ENCODE measurements around the gene PDLIM3.

PDLIM3 gene

DNA sequence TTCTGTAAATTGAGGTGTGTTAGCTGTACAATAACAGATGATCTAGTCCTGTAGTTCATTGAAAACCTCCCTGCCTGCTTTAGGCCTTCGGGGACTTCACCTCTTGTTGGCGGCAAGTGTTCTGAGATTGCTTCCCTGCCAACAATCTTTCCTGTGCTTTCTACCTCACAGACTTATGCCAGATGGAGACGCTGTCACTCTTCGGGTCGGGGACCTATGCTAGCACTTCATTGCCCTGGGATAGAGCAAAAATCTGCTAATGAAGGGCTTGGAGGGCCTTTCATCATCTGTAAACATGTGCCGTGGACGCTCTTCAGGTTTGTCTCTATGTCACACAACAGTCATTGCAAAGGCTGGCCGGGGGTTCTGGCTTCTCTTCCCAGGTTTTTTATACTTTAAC, 4.7 kb upstream of the PDLIM3 start:
- Mint-ChIP-seq H3K27ac (no peak overlapping the region), H3K27me3 (ENCODE audit: low read depth) (peaks cover 14% of the 10 kb centered on the region), H3K4me3 (no peak overlapping the region), H3K36me3 (ENCODE audit: low read depth) (no peaks in the 10 kb centered on the region), H3K4me1 (peaks cover 11% of the 10 kb centered on the region), H3K9me3 (no peaks in the 10 kb centered on the region)
- TF ChIP-seq, protein P1, sequence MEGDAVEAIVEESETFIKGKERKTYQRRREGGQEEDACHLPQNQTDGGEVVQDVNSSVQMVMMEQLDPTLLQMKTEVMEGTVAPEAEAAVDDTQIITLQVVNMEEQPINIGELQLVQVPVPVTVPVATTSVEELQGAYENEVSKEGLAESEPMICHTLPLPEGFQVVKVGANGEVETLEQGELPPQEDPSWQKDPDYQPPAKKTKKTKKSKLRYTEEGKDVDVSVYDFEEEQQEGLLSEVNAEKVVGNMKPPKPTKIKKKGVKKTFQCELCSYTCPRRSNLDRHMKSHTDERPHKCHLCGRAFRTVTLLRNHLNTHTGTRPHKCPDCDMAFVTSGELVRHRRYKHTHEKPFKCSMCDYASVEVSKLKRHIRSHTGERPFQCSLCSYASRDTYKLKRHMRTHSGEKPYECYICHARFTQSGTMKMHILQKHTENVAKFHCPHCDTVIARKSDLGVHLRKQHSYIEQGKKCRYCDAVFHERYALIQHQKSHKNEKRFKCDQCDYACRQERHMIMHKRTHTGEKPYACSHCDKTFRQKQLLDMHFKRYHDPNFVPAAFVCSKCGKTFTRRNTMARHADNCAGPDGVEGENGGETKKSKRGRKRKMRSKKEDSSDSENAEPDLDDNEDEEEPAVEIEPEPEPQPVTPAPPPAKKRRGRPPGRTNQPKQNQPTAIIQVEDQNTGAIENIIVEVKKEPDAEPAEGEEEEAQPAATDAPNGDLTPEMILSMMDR (IDR thresholded peaks at IDR 0.05; ENCODE audit: unreplicated experiment in 3 of 3), result no peak

DNA sequence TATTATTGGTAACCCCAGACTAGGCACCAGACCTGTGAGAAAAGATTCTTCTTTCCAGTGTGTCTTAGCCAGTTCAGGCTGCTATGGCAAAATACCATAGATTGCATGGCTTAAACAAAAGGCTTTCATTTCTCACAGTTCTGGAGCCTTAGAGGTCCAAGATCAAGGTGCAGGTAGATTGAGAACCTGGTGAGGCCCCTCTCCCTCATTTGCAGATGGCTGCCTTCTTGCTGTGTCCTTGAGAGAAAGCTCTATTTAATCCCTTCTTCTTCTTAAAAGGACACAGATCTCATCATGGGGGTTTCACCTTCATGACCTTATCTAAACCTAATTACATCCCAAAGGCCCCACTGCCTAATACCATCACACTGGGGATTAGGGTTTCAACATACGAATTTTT, 3.5 kb upstream of the PDLIM3 start:
- TF ChIP-seq, protein P1 (IDR thresholded peaks at IDR 0.05; ENCODE audit: unreplicated experiment in 3 of 3), result no peak
- Mint-ChIP-seq H3K4me3 (no peak overlapping the region), H3K27me3 (ENCODE audit: low read depth) (peaks cover 19% of the 10 kb centered on the region), H3K4me1 (peaks cover 11% of the 10 kb centered on the region), H3K9me3 (no peaks in the 10 kb centered on the region), H3K36me3 (ENCODE audit: low read depth) (no peaks in the 10 kb centered on the region), H3K27ac (no peak overlapping the region)

DNA sequence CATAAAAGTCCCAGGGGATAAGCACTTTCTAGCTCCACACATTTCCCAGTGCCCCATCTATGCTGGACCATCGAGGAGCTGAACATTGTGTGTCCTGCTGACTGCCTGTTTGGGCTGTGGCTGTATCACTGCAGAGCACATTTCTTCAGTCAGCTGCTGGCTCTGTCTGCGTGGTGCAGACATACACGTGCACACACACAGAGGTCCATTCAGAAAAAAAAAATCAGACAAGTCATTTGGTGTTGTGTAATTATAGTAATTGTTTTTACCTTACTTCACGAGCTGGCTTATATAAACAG, 1.1 kb upstream of the PDLIM3 start:
- Mint-ChIP-seq H3K9me3 (no peaks in the 10 kb centered on the region), H3K4me1 (peaks cover 19% of the 10 kb centered on the region), H3K4me3 (peak overlapping the region; percentile 72 to 81 (median 75)), H3K27me3 (ENCODE audit: low read depth) (peaks cover 28% of the 10 kb centered on the region), H3K27ac (peak overlapping the region in 1 of 3 experiments; percentile 17), H3K36me3 (ENCODE audit: low read depth) (no peaks in the 10 kb centered on the region)
- TF ChIP-seq, protein P1 (IDR thresholded peaks at IDR 0.05; ENCODE audit: unreplicated experiment in 3 of 3), result no peak

DNA sequence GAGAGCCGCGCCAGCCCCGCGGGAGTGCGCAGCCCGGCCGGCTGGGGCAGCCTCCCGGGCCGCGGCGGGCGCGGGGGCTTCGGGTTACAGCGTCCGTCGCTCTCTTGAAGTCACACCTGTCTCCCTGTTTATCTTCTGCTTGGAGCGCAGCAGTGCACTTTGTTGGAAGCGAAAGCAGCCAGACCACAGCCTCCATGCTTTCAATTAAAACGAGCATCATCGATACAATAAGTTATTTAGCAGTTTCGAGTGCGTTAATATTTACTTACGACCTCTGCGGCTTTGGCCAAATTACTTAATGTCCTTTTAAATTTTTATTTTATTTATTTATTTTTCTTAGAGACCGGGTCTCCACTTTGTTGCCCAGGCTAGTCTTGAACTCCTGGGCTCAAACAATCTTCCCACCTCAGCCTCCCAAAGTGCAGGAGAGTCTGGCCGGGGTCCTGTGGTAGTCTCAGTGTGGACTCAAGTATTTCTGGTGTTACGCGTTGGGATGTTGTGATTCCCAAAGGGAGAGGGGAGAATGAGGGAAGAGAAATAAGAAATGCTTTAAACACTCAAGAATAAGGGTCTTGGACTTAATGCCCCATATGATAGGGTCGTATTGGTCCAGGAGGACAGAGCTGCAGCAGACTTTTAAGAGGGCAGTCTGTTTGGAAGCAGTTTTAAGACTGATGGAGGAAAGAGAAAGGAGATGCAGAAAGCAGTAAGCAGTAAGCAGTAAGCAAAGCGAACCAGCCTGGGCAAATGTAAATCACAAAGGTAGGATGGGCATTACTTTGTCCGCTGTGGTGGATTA, 504 bp upstream of the PDLIM3 start:
- peaks cover 28% of the 10 kb centered on the region for H3K27me3 Mint-ChIP-seq (ENCODE audit: low read depth)
- TF ChIP-seq, protein P1 (IDR thresholded peaks at IDR 0.05; ENCODE audit: unreplicated experiment in 3 of 3), result no peak
- peak overlapping the region; percentile 72 to 81 (median 75) for H3K4me3 Mint-ChIP-seq
- peak overlapping the region in 1 of 3 experiments; percentile 17 for H3K27ac Mint-ChIP-seq
- no peaks in the 10 kb centered on the region for H3K9me3 Mint-ChIP-seq
- no peaks in the 10 kb centered on the region for H3K36me3 Mint-ChIP-seq (ENCODE audit: low read depth)
- peaks cover 22% of the 10 kb centered on the region for H3K4me1 Mint-ChIP-seq

DNA sequence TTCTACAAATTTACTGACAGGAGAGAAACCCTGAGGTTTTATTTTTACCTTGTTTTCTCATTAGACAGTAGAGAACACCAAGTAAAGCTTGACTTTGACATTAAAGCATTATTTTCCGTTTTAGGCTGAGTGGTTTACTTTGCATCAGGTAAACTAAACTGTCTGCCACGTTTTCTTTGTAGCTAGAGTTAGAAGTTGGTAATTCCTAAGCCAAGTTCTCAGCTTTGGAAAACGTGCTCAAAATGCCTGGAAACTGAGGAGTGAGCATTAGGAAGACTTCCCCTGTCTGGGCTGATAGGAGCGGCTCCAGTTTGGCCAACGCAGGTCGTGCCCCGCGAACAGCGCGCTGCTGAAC, 819 bp downstream of the PDLIM3 start:
- Mint-ChIP-seq H3K36me3 (ENCODE audit: low read depth) (no peaks in the 10 kb centered on the region), H3K9me3 (no peaks in the 10 kb centered on the region), H3K27ac (peak overlapping the region in 1 of 3 experiments; percentile 30), H3K4me1 (peaks cover 33% of the 10 kb centered on the region), H3K4me3 (peak overlapping the region; percentile 87 to 93 (median 92)), H3K27me3 (ENCODE audit: low read depth) (peaks cover 28% of the 10 kb centered on the region)
- TF ChIP-seq, protein P1 (IDR thresholded peaks at IDR 0.05; ENCODE audit: unreplicated experiment in 3 of 3), result no peak

DNA sequence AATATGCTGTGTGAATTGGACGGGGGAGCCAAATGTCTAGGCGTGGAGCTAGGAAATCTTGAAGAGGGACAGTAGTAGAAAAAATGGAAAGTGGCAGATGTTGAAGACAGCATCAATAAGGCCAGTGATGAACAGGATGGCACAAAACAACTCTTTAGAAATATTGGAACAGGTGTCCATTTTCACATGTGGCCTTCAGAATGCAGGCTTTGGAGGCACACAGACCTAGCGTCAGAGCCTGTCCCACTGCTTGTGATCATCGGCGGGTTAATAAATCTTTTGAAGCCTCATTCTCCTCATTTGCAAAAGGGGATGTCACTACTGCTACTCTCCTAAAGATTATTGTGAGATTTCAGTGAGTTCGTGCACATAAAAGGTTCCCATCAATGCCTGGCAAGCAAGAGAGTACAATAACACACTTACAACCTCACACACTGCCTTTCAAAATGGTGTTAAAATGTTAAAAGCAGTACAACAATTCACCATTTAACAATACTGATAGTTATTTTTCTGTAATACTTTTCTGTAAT, 2.4 kb downstream of the PDLIM3 start:
- Mint-ChIP-seq H3K4me1 (peaks cover 38% of the 10 kb centered on the region), H3K27ac (peak overlapping the region; percentile 2 to 52 (median 14)), H3K9me3 (no peaks in the 10 kb centered on the region), H3K4me3 (peak overlapping the region; percentile 73 to 85 (median 82)), H3K27me3 (ENCODE audit: low read depth) (peaks cover 28% of the 10 kb centered on the region), H3K36me3 (ENCODE audit: low read depth) (no peaks in the 10 kb centered on the region)
- TF ChIP-seq, protein P1 (IDR thresholded peaks at IDR 0.05; ENCODE audit: unreplicated experiment in 3 of 3), result no peak
